Duodenal mucosa (tissue), 2 donors: ENCODE data around the gene LPP.

ENCODE experiments used
- H3K27ac ChIP-seq: one replicate; pipeline ENCODE4 v1.7.0; 2013; ENCODE audit warnings: low read depth, low read length
- H3K27me3 ChIP-seq, 2 donors: one replicate each; pipeline ENCODE4 v1.7.0; 2013; ENCODE audit warnings: low read length in 2 of 2, control low read depth in 1 of 2; ENCODE audit not compliant: insufficient read depth in 2 of 2, control insufficient read depth in 1 of 2
- H3K36me3 ChIP-seq, 2 donors: one replicate each; pipeline ENCODE4 v1.7.0; 2013; ENCODE audit warnings: low read length in 2 of 2, control low read depth in 1 of 2; ENCODE audit not compliant: insufficient read depth in 2 of 2, control insufficient read depth in 1 of 2
- H3K4me1 ChIP-seq, 2 donors: one replicate each; pipeline ENCODE4 v1.7.0; 2013; ENCODE audit warnings: low read length in 2 of 2, control low read depth in 1 of 2; ENCODE audit not compliant: insufficient read depth in 2 of 2, control insufficient read depth in 1 of 2
- H3K4me3 ChIP-seq, 2 donors: one replicate each; pipeline ENCODE4 v1.7.0; 2013; ENCODE audit warnings: low read length in 2 of 2, low read depth in 1 of 2
- H3K9ac ChIP-seq, 2 donors: one replicate each; pipeline ENCODE4 v1.7.0; 2013; ENCODE audit warnings: low read length in 2 of 2, low read depth in 1 of 2
- H3K9me3 ChIP-seq, 2 donors: one replicate each; pipeline ENCODE4 v1.7.0; 2013; ENCODE audit warnings: low read length in 2 of 2, control low read depth in 1 of 2; ENCODE audit not compliant: control insufficient read depth in 1 of 2

LPP gene

DNA sequence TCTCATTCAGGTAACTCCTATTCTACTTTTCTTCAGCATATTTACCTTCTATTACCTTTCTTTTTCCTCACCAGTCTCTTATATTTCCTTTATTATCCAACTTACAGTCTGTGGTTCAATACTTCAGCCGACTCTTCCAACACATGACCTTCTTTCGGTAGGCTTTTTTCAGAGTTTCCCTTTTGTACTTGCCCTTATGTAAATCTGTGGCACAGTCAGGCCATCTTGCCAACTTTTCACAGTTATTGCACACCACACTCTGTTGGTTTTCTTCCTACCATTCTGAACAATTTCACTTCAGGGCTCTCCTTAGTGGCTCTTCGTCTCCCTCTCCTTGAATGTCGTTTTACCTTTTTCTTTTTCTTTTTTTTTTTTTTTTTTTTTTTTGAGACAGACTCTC, 427.8 kb downstream of the LPP start:
- Histone ChIP-seq H3K27me3 (no peaks in the 10 kb centered on the region), H3K9ac (no peak overlapping the region), H3K9me3 (no peaks in the 10 kb centered on the region), H3K4me1 (peaks cover 13 to 18% of the 10 kb centered on the region in 2 donors), H3K27ac (no peak overlapping the region), H3K36me3 (no peaks in the 10 kb centered on the region), H3K4me3 (no peak overlapping the region)

DNA sequence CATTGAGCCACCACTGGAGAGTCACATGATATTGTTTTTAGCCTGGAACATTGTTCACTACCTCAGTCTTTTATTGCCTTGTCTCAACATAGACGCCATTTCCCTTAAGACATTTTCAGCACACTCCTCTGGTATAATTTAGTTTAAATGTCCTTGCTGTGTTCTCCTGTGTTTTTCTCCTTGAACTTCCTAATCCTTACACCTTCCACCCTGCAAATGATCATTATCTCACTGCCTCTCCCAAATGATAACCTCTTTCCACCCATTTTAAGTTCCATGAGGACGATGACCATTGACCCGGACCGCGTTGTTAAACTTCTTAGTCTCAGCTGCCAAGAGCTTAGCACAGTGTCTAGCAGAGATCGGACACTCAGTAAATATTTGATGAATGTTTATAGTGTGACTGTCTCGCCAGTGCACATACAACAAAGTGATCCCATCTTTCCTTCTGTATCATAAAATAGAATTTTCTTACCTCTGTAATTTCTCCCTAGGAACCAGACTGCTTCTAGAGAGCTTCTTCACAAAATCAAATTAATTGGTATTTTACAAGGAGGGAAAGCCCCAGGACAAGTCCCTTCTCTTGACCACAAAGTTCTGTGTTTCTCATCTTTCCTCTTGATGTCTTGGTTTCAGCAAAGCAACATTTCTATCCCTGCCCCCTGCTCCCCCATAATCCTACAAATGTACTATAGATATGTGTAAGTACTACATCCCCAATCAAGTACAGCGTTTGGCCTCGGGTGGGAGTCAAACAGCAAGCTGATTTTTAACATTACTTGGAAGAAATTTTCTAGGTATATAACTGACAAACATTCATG, 429.6 kb downstream of the LPP start:
- Histone ChIP-seq H3K4me1 (peaks cover 13 to 18% of the 10 kb centered on the region in 2 donors), H3K27me3 (no peaks in the 10 kb centered on the region), H3K9ac (no peak overlapping the region), H3K36me3 (no peaks in the 10 kb centered on the region), H3K9me3 (no peaks in the 10 kb centered on the region), H3K27ac (no peak overlapping the region), H3K4me3 (no peak overlapping the region)

DNA sequence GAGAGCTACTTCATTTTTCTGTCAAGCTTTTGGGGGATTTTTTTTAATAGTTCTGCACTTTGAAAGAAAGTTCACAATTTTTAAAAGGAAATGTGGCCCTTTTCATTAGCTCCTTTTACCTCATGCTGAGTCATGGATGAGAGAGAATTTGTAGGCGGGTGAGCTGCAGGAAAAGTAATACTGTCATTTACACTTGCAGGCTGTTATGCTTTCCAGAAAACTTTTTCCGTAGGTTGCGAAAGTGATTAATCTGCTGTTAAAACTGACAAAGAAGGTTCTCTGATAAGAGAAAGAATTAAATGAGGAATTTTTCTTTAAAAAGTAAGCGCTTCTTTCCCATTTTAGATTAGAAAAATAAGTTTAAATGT, 430.2 kb downstream of the LPP start:
- peaks cover 13 to 18% of the 10 kb centered on the region in 2 donors for H3K4me1 ChIP-seq
- no peaks in the 10 kb centered on the region for H3K9me3 ChIP-seq
- H3K36me3 ChIP-seq: no peaks in the 10 kb centered on the region
- no peak overlapping the region for H3K27ac ChIP-seq
- H3K27me3 ChIP-seq: no peaks in the 10 kb centered on the region
- no peak overlapping the region for H3K9ac ChIP-seq
- H3K4me3 ChIP-seq: no peak overlapping the region

DNA sequence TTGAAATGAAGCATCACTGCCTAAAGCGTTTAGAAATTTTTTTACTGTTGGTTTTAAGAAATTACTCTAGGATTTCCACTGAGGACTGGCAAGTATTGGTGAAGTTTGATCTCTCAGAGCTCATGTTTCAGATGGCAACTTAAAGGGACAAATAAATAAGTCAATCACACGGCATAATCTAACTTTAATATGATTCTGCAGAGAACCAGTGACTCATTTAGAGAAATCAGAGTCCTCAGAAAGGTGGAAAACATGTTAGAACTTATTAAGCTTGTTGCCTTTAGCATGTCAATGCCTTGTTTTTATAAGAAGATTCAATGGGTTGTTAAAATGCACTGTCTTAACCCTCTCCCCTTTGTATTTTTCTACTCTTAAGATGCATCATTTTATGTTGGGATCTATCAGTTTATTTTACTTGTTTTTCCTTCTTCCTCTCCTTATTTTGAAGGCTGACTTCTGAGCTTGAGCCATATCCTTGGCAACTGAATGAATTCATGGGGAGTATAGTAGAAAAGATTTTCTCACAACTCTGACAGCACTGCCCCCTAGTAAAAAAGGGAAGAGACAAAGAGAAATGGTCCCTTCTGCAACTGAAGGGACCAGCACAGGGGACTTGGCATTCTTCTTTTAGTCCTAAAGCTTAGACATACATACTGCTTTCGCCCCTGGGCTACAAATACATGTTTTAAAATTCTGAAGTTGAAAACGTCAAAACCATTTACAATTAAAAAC, 431.2 kb downstream of the LPP start:
- Histone ChIP-seq H3K9ac (no peak overlapping the region), H3K4me3 (no peak overlapping the region), H3K27me3 (no peaks in the 10 kb centered on the region), H3K4me1 (peaks cover 13 to 18% of the 10 kb centered on the region in 2 donors), H3K36me3 (no peaks in the 10 kb centered on the region), H3K27ac (no peak overlapping the region), H3K9me3 (no peaks in the 10 kb centered on the region)

DNA sequence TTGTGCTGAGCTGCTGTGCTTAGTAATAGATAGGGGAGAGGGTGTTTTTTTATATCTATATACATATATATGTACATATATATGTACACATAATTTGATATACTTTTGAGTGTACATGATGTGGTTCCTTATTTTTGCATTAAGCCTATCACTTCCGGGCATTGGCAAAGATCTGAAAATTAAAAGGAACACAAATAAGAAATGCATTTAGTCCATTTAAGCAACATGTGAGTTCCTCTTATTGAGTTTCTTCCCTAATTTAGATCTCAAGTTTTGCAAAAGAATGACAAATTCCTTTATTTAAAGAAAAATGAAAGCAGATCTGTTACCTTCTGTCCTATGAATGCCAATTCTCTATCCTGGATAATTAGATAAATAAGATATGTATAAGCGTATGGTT, 435.1 kb downstream of the LPP start:
- no peak overlapping the region for H3K4me3 ChIP-seq
- H3K36me3 ChIP-seq: no peaks in the 10 kb centered on the region
- no peak overlapping the region for H3K9ac ChIP-seq
- no peaks in the 10 kb centered on the region for H3K9me3 ChIP-seq
- no peak overlapping the region for H3K27ac ChIP-seq
- H3K27me3 ChIP-seq: no peaks in the 10 kb centered on the region
- H3K4me1 ChIP-seq: peaks cover 1 to 2% of the 10 kb centered on the region in 2 donors

DNA sequence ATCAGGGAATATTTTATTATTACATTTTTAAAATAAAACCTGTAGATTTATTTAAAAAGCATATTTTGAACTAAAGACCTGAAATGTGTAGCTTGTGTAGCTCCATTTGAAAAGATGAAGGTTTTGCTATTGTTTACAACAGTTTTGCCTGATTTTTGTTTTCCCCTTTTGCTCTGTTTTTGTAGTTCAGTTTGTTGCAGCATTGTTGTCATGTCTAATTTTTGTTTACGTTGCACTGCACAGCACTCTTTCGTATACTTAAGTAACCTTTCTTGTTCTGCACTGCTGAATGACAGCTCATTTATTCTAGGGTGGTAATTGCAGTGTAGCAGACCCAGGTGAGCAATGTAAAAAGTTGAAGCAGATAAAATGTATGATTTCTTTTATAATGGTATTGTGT, 435.8 kb downstream of the LPP start:
- H3K27me3 ChIP-seq: no peaks in the 10 kb centered on the region
- no peak overlapping the region for H3K27ac ChIP-seq
- no peaks in the 10 kb centered on the region for H3K9me3 ChIP-seq
- no peak overlapping the region for H3K9ac ChIP-seq
- H3K36me3 ChIP-seq: no peaks in the 10 kb centered on the region
- no peak overlapping the region for H3K4me3 ChIP-seq
- H3K4me1 ChIP-seq: no peaks in the 10 kb centered on the region

DNA sequence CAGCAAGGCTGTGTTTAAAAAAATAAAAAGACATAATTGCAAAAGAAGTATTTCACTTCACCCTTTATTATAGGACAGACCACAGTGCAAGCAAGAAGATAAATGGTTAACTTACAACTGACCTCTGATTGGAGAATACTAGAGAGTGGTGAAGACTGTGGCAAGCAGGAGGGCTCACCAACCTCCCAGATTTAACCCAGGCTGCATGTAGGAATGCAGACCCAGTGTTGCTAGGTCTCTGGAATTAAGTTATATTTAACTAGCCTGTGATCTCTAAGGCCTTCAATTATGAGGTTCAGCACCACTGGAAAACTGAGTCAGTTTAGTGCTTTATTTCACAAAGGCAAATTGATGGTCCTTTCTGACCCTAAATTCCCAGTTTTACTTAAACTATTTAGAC, 436.6 kb downstream of the LPP start:
- no peak overlapping the region for H3K27ac ChIP-seq
- H3K36me3 ChIP-seq: no peaks in the 10 kb centered on the region
- H3K4me1 ChIP-seq: no peaks in the 10 kb centered on the region
- no peak overlapping the region for H3K4me3 ChIP-seq
- H3K9ac ChIP-seq: no peak overlapping the region
- H3K27me3 ChIP-seq: no peaks in the 10 kb centered on the region
- H3K9me3 ChIP-seq: no peaks in the 10 kb centered on the region

DNA sequence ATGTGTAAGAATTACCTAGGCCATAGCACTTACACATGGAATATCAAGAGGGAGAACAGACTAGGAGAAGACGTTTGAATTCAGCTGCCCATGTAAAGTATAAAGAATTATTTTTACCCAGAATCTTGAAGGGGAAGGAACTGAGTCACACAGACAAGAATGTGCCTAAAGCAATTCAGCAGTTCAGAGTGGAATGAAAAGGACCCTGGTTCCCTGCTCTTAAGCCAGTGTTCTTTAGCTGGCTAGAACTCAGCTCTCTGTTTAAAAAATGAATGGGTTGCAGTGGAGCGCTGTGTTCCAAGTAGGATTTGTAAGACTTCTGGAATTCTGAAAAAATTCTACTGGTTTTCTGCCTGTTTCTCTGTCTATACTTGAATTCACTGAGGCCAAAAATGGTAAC, 440.2 kb downstream of the LPP start:
- no peaks in the 10 kb centered on the region for H3K36me3 ChIP-seq
- H3K9ac ChIP-seq: no peak overlapping the region
- no peaks in the 10 kb centered on the region for H3K27me3 ChIP-seq
- no peak overlapping the region for H3K4me3 ChIP-seq
- no peaks in the 10 kb centered on the region for H3K9me3 ChIP-seq
- no peak overlapping the region for H3K27ac ChIP-seq
- no peaks in the 10 kb centered on the region for H3K4me1 ChIP-seq

DNA sequence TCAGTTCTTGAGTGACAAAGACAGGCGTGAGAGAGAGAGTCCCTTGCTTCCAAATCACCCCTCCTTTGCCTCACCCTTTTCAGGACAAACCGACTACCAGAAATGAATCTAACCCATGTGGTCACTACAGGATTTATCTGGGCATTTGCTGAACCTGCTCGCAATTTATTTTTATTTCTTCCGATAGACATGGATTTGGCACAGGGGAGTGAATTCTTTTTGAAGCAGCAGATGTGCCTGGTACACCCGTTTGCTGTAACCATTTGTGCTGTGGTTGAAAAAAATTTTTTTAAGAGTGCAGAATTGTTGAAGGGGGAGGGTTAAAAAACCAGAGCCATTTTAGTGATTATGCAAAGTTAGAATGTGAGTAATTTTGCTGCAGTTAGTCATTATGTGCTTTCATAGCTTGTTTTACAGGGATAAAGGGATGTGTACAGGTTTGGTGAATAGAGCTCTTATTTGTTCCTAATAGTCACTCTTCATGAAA, 442.0 kb downstream of the LPP start:
- H3K27me3 ChIP-seq: no peaks in the 10 kb centered on the region
- no peaks in the 10 kb centered on the region for H3K4me1 ChIP-seq
- H3K36me3 ChIP-seq: no peaks in the 10 kb centered on the region
- no peak overlapping the region for H3K4me3 ChIP-seq
- H3K9me3 ChIP-seq: no peaks in the 10 kb centered on the region
- no peak overlapping the region for H3K27ac ChIP-seq
- H3K9ac ChIP-seq: no peak overlapping the region

DNA sequence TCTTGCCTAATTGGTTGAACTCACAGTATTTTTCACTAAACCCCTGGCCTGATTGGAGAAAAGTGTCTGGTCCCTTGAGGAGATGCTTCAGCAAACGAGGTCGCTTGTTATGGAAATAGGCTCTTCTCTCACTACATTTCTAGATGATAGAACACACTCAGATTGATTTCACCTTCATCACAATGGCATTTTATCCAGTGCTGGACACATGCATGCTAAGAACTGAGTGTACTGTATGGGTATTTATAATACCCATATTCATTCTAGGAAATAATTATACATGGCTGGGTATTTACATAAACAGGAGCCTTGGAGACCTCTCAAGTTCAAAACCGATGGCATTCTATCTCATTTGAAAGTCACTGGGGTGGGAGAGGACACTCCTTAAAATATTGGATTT, 444.9 kb downstream of the LPP start:
- no peaks in the 10 kb centered on the region for H3K9me3 ChIP-seq
- no peak overlapping the region for H3K27ac ChIP-seq
- H3K27me3 ChIP-seq: no peaks in the 10 kb centered on the region
- no peaks in the 10 kb centered on the region for H3K4me1 ChIP-seq
- no peak overlapping the region for H3K4me3 ChIP-seq
- no peaks in the 10 kb centered on the region for H3K36me3 ChIP-seq
- no peak overlapping the region for H3K9ac ChIP-seq
